Tongue (tissue), 2 donors: ENCODE measurements around the gene GTPBP2. TPM values are rescaled to one million over a fixed set of nuclear protein-coding genes. Genes with fewer than 3 reads are reported as not detected.
"Not testable (repeated sequence)": the region's sequence is repeated elsewhere in the genome, so short reads cannot be mapped to it uniquely, and the experiment has no call there.

Experiments
- DNase-seq: peaks from one replicate; pipeline ENCODE4 v3.0.0-alpha.2; 2015
- total RNA-seq: library from RNA; depleted of rRNA; stranded (reverse); fragments of >200 nt; gene quantifications from one replicate; pipeline ENCODE4 v1.2.3, GENCODE V29; 2014

Gene GTPBP2
- 32.8 TPM for total RNA-seq

DNA sequence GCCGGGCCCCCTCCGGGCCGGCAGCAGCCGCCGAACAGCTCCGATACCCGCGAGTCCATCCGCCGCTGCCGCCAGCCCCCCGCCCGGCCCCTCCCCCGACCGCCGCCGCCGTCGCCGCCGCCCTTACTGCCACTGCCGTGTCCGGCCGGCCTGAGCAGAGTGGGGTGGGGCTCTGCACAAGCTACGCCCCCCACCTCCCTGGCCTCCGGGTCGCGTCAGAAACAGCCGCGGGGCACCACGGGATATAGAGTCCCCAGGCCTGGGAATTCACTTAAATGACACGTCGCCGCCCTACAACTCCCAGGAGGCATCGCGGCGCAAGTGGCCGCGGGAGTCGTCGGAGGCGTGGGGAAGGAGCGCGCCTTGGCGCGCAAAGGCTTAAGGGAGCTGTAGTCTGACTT is at the start of gene GTPBP2:
GTPBP2 (minus strand) TSS at position 161 of the 401 bp plus-strand sequence; CDS start at position 59, 102 bp downstream.
- DNase-seq, result peak; percentile 100

GRCh38 chr6:43678341-43678740 is 49.3 kb upstream of the GTPBP2 start:
- DNase-seq, result no peak

DNA sequence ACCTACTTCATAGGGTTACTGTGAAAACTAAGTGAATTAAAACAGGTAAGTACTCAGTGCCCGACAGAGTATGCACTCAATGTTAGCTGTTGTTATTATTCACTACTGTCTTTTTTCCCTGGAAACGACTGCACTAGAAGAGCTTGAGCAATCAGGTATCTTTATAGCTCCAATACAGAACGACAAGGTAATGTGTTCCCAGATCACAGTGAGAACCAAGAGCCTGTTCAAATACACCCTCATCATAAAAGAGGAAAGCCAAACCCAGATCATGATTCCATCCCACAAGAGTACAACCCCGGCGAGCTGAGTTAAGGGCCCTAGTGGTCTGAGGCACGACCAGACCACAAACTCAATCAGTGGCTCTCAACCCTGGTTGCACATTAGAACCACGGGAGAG is 48.7 kb upstream of the GTPBP2 start:
- DNase-seq, result no peak

- no peak for DNase-seq
Observed at GRCh38 chr6:43676962-43677606, 48.0 kb upstream of the GTPBP2 start.

DNA sequence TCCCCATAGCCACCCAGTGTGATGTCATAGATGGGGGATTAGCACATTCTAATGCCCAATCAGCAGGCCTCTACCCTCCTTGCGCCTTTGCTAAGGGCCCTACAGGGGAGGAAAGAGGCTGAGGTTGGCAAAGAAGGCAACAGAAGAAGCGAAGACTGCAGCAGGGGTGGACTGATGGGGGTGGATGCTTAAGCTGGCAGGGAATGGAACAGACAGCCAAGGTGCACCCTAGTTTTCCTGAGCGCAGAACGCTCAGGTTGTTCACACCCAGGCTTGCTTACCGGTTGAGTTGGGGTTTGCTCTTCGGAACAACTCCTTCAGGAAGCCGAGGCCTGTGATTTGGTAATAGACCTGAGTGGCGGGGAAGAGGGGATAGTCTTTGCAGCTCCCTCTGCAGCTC is 45.9 kb upstream of the GTPBP2 start:
- DNase-seq, result no peak

- DNase-seq, result no peak
Observed at GRCh38 chr6:43674291-43674690, 45.2 kb upstream of the GTPBP2 start.

DNA sequence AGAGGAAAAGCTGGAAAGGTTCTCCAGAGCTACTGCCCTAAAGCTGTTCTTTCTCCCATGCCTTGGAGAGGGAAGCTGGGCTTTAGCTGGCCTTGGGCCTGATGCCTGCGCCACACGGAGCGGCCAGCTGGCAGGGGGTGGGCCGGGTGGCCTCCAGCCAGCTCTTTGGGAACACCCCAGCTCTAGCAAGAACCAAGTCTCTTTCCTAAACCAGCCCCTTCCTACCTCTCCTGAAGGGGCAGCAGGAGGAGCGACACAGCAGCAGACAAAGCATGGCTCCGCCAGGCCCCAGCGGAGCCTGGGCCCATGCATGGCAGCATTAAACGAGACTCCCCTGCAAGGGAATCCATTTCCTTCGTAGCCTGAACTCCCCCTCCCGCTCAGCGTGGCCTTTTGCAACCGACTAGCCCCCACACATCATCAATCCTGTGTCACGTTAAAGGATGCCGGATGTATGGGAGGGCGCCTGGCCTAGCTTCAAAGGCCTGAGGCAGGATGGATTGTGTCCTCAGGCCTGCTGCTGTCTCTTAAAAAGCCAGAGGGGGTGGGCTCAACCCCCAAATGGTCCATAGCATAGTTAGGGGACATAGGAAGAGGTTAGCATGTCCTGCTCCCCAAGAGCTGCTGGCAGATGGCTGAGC is 44.5 kb upstream of the GTPBP2 start:
- DNase-seq, result peak; percentile 87

GRCh38 chr6:43671801-43672690 is 43.0 kb upstream of the GTPBP2 start:
- DNase-seq, result no peak

- DNase-seq, result no peak
Observed at GRCh38 chr6:43671011-43671800, 42.1 kb upstream of the GTPBP2 start.

- no peak for DNase-seq
Observed at GRCh38 chr6:43670623-43670986, 41.5 kb upstream of the GTPBP2 start.

DNA sequence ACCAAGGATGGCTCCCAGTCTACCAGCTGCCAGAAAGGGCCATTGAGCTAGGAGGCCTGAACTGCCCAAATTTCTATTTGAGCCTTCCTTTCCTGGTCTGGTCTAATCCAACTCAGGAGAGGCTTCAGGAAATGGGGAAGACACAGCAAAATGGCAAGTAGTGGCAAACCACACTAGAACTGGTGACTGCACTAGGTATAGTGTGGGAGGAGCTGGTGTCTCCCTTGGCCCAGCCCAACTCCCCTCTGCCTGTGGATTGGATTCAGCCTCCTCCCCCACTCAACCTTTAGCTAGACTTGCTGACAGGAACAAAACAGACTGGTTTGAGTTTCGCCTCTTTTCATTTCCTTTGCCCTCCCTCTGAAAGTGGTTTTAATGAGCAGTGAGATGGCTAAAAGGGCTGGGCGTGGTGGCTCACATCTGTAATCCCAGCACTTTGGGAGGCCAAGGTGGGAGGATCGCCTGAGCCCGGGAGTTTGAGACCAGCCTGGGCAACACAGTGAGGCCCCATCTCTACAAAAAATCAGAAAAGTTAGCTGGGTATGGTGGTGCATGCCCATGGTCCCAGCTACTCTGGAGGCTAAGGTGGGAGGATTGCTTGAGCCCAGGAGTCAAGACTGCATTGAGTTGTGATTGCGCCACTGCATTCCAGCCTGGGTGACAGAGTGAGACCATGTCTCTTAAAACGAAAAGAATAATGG is 41.0 kb upstream of the GTPBP2 start:
- peak; percentile 41 for DNase-seq

- DNase-seq, result peak; percentile 81
Observed at GRCh38 chr6:43669050-43669921, 40.2 kb upstream of the GTPBP2 start.

DNA sequence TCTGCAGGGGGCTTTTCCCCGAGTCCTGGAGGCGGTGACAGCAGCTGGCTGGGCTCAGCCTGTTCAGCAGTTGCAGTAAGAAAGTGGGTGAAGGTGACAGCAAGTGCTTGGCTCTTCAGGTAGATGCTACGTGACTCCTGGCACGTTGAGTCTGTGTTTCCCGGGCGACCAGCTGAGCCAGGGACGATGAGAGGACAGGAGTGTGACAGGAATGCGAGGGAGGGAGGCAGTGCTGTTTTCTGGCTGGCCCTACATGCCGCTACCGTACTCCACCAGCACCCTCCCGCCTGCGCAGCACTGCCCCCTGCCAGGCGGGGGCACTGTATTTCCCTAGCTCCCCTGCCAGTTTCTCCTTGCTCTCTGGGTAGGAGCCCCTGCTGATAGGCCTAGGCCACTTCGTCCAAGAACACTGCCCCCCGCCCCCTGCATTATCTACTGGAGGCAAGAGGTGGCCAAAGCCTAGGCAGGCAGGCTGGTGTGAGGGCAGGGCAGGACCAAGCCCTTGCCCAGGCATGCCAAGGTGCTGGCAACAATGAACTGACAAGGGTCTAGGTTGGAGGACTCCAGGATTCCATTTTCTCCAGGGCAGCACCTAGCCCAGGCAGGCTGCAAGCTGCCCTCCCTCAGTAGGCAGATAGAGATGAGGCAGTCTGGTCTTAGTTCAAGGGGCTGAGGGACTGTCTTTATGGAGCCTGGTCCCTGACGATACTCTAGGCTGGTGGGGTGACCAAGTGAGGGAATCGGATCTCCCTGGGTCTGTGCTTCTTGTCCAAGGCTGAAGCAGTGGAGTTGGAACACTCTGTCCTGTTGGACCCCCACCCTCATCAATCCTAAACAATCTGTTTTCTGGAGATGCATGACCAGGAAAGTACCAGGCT is 39.3 kb upstream of the GTPBP2 start:
- DNase-seq, result peak; percentile 79

- peak; percentile 94 for DNase-seq
Observed at GRCh38 chr6:43667245-43668150, 38.4 kb upstream of the GTPBP2 start.

- peak; percentile 63 for DNase-seq
Observed at GRCh38 chr6:43666196-43666920, 37.3 kb upstream of the GTPBP2 start.

DNA sequence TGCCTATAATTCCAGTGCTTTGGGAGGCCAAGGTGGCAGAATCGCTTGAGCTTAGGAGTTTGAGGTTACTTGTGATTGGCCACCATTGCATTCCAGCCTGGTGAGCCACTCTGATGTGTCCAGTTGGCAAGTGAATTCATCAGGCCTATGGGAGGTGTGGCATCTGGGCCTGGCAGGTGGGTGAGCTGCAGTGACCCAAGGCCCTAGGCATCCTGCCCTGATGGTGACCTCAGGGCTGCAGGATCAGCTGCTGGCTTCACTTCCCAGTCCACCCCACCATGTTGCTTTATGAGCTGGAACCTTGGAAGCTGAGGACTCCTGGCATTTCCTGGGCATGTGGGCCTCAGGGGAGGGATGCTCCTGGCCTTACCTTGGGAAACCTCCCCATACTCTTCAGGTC is 36.3 kb upstream of the GTPBP2 start:
- DNase-seq, result no peak

DNA sequence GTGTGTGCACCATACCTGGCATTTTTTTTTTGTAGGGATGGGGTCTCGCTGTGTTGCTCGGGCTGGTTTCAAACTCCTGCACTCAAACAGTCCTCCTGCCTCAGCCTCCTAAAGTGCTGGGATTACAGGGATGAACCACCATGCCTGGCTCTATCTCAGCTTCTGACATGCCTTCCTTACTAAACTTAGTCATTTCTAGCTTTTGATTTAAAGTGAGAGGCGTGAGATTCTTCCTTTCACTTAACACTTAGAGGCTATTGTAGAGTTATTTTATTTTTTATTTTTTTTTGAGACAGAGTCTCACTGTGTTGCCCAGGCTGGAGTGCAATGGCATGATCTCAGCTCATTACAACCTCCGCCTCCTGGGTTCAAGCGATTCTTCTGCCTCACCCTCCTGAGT is 33.9 kb upstream of the GTPBP2 start:
- not testable (repeated sequence) for DNase-seq

DNA sequence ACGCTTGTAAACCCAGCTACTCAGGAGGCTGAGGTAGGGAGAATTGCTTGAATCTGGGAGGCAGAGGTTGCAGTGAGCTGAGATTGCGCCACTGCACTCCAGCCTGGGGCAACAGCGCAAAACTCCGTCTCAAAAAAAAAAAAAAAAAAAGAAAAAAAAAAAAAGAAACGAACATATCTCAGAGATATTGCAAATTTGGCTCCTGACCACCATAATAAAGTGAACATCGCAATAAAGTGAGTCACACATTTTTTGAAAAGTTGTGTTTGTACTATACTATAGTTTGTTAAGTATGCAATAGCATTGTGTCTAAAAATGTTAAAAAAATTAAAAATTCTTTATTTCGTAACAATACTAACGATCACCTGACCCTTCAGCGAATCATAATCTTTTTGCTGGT is 29.1 kb upstream of the GTPBP2 start:
- no peak for DNase-seq
